ENCODE data around the gene CTSK.

The CTSK gene

DNA sequence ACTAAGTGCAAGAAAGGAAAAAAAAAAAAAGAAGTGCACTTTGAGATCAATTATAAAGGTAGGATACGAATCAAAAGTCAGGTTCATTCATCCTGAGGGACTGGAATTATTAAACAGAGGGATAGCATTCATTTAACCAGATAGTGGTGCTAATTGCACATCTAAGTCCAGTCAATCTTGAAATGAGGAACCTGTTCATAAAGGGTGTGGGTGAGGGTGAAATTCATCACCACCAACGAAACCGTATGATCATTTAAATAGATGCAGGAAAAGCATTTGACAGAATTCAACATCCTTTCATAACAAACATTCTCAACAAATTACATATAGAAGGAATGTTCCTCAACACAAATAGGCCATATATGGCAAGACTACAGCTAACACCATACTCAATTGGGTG, 48.0 kb downstream of the CTSK start:
- DNase-seq (ENCODE audit: low read depth), result no peak

DNA sequence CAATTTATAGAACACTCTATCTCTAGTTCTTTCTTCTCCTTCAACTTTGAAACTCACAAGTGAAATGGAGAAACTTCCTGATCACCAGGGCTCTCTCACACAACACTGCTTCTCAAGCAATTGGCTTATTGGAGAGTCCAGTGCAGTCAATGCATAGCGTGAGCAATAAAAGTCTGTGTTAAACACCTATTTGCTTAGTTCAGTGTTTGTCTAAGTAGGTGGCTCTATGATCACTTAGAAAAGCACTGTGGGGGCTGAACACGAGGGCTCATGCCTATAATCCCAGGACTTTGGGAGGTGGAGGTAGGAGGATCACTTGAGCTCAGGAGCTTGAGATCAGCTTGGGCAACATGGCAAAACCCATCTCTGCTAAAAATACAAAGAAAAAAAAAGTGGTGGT, 54.6 kb downstream of the CTSK start:
- no peak for DNase-seq (ENCODE audit: low read depth)

DNA sequence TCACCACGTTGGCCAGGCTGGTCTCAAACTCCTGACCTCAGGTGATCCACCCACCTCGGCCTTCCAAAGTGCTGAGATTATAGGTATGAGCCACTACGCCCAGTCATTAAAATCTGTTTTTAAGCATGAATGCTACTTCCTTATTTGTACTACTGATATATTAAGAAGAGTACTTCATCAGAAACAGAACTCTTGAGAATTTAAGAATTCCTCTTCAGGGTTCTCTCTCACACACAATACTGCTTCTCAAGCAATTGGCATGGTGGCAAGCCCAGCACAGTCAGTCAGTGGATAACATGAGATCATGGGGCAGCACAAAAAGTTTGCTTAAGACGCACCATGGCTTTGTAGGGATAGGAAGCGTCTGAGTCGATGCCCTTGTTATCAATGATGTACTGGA, 56.6 kb downstream of the CTSK start:
- DNase-seq (ENCODE audit: low read depth), result no peak

DNA sequence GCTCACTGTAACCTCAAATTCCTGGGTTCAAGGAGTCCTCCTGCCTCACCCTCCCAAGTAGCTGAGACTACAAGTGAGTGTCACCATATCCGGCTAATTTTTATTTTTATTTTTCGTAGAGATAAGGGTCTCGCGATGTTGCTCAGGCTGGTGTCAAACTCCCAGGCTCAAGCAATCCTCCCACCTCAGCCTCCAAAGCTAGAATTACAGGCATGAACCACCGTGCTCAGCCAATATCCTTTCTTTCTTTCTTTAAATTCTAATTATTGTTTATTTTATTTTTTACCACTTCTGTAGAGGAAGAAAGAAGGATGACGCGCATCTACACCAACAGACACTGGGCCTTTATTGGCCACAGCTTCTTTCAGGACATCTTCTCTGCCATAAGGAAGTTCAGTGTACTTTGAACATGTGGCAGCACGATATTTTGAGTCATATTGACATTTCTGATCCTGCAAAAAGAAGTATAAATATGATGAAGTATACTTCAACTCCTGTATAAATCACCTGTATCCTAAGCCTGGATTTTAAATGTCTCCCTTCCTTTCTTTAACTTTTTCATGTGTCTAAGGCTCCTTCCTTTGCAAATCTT, 58.2 kb downstream of the CTSK start:
- no peak for DNase-seq (ENCODE audit: low read depth)

DNA sequence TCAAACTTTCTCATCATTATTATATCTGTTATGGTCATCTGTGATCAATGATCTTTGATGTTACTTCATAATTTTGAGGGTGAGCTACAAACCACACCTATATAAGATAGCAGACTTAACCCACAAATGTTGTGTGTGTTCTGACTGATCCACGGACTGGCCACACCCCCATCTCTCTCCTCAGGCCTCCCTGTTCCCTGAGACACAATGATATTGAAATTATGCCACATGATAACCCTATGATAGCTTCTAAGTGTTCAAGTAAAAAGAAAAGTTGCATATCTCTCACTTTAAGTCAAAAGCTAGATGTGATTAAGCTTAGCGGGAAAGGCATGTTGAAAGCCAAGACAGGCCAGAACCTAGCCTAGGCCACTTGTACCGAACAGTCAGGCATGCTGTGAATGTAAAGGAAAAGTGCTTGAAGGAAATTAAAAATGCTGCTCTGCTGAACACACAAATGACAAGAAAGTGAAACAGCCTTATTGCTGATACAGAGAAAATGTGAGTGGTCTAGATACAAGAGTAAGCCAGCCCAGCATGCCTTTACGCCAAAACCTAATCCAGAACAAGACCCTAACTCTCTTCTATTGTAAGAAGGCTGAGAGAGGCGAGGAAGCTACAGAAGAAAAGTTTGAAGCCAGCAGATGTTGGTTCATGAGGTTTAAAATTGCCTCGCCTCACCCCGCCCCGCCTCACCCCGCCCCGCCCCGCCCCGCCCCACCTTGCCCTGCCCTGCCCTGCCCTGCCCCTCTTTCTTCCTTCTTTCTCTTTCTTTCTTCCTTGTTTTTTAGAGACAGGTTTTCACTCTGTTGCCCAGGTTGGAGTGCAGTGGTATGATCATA, 59.0 kb downstream of the CTSK start:
- DNase-seq (ENCODE audit: low read depth), result no peak

Measured in activated T-helper 1 cell treated with Interleukin-2 at 50 U/mL for 16 hours (primary cell).